ENCODE measurements around the gene SLC25A23. TPM values are rescaled to one million over a fixed set of nuclear protein-coding genes. Genes with fewer than 3 reads are reported as not detected.
"Not testable (repeated sequence)": the region's sequence is repeated elsewhere in the genome, so short reads cannot be mapped to it uniquely, and the experiment has no call there.

Gene SLC25A23
- total and polyA plus RNA-seq, 2 experiments from 2014 or later = 56.6 to 59.0 TPM

DNA sequence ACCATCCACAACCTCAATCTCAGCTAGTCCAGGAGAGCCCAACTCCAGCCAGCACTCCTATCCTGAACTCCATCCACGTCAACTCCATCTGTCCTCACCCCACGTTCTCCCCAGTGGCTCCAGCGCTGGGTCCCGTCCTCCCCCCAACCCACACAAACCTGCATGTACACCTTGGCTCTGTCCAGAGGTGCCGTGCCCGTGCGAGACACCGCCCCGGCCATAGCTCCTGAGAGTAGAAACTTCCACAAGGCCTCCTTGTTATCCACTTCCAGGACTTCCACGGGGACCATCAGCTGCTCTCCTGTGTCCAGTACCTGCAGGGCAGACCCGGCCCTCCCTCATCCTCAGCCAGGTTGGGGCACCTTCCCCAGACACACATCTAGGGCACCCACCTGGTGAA, 27.7 kb downstream of the SLC25A23 start:
- Histone ChIP-seq H3K4me3 (no peak overlapping the region), H3K79me2 (no peaks in the 10 kb centered on the region), H3K4me2 (no peak overlapping the region), H3K9me2 (replicated peaks; ENCODE audit: insufficient read depth) (no peaks in the 10 kb centered on the region), H3K27me3 (no peaks in the 10 kb centered on the region), H3K36me3 (replicated peaks; ENCODE audit: insufficient read depth, low read depth) (no peaks in the 10 kb centered on the region), H3K4me1 (ENCODE audit: insufficient read depth) (no peaks in the 10 kb centered on the region), H4K20me1 (ENCODE audit: insufficient read depth, poor library complexity, severe bottlenecking) (no peaks in the 10 kb centered on the region), H3K9me3 (ENCODE audit: low read depth) (no peaks in the 10 kb centered on the region), H3K27ac (no peak overlapping the region), H2AFZ (no peak overlapping the region)
- no peak for DNase-seq (ENCODE audit: low spot score)
- 96% methylated on average over 11 of the region's 11 CpGs for WGBS (ENCODE audit: low lambda C conversion rate, missing lambda C conversion rate)
- TF ChIP-seq, protein P1, sequence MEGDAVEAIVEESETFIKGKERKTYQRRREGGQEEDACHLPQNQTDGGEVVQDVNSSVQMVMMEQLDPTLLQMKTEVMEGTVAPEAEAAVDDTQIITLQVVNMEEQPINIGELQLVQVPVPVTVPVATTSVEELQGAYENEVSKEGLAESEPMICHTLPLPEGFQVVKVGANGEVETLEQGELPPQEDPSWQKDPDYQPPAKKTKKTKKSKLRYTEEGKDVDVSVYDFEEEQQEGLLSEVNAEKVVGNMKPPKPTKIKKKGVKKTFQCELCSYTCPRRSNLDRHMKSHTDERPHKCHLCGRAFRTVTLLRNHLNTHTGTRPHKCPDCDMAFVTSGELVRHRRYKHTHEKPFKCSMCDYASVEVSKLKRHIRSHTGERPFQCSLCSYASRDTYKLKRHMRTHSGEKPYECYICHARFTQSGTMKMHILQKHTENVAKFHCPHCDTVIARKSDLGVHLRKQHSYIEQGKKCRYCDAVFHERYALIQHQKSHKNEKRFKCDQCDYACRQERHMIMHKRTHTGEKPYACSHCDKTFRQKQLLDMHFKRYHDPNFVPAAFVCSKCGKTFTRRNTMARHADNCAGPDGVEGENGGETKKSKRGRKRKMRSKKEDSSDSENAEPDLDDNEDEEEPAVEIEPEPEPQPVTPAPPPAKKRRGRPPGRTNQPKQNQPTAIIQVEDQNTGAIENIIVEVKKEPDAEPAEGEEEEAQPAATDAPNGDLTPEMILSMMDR (IDR thresholded peaks at IDR 0.05; ENCODE audit: poor library complexity) = no peak
- TF ChIP-seq EZH2 (IDR thresholded peaks at IDR 0.05; ENCODE audit: borderline replicate concordance) (no peak), EZH2phosphoT487 (IDR thresholded peaks at IDR 0.05; ENCODE audit: low read depth, severe bottlenecking, unreplicated experiment) (no peak)

DNA sequence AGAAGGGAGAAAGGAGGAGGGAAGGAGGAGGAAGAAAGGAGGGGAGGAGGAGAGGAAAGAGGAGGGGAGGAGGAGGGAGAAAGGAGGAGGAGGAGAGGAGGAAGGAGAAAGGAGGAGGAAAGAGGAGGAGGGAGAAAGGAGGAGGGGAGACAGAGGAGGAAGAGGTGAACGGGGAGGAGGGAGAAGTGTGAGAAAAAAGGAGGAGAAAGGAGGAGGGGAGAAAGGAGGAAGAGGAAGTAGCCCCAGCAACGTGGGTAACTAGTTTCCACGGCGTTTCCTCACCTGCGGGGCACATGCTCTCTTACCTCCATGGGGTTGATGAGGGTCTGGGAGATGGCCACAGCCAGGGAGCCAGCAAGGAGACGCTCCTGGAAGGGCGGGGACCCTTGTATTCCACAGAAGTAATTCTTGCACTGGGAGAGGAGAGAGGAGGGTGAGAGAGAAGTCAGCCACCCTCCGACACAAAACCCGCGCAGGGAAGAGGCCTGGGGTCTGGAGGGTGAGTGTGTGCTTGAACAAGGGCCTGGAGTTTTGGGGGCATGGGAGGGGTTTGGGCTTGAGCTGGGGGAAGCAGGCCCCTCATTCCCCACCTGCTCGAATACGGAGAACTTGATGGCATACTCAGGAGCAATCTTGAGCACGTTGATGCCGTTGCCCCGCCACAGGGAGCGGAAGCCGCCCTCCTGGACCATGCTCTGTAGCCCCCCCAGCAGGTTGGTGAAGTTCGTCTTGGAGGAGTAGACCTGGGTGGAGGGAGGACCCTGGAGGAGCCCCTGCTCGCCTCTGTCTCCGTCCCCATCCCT, 30.0 kb downstream of the SLC25A23 start:
- Histone ChIP-seq H3K9me3 (ENCODE audit: low read depth) (no peaks in the 10 kb centered on the region), H2AFZ (no peak overlapping the region), H3K36me3 (replicated peaks; ENCODE audit: insufficient read depth, low read depth) (no peaks in the 10 kb centered on the region), H3K4me2 (no peak overlapping the region), H4K20me1 (ENCODE audit: insufficient read depth, poor library complexity, severe bottlenecking) (no peaks in the 10 kb centered on the region), H3K27me3 (no peaks in the 10 kb centered on the region), H3K9me2 (replicated peaks; ENCODE audit: insufficient read depth) (no peaks in the 10 kb centered on the region), H3K4me1 (ENCODE audit: insufficient read depth) (no peaks in the 10 kb centered on the region), H3K79me2 (no peaks in the 10 kb centered on the region), H3K27ac (no peak overlapping the region), H3K4me3 (no peak overlapping the region)
- no peak for TF ChIP-seq EZH2phosphoT487 (IDR thresholded peaks at IDR 0.05; ENCODE audit: low read depth, severe bottlenecking, unreplicated experiment)
- TF ChIP-seq, protein P1 (IDR thresholded peaks at IDR 0.05; ENCODE audit: poor library complexity) = no peak
- no peak for TF ChIP-seq EZH2 (IDR thresholded peaks at IDR 0.05; ENCODE audit: borderline replicate concordance)
- no peak for DNase-seq (ENCODE audit: low spot score)
- 76% methylated on average over 10 of the region's 20 CpGs for WGBS (ENCODE audit: low lambda C conversion rate, missing lambda C conversion rate)

DNA sequence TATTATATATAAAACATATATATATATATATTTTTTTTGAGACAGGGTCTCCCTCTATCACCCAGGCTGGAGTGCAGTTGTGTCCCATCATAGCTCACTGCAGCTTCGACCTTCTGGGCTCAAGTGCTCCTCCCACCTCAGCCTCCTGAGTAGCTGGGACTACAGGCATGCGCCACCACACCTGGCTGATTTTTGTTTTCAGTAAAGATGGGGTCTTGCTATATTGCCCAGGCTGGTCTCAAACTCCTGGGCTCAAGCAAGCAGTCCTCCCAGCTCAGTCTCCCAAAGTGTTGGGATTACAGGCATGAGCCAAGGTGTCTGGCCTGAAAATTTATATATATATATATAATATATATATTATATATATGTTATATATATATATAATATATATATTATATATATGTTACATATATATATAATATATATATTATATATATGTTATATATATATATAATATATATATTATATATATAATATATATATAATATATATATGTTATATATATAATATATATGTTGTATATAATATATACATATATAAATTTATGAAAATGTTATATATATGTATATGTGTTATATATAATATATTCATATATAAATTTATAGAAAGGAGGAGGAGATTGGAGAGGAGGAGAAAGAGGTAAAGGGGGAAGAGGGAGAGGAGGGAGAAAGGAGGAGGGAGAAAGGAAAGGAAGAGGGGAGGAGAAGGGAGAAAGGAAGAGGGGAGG, 30.7 kb downstream of the SLC25A23 start:
- not testable (repeated sequence) for H4K20me1 ChIP-seq (ENCODE audit: insufficient read depth, poor library complexity, severe bottlenecking); H3K4me2 ChIP-seq; H3K9me2 ChIP-seq (replicated peaks; ENCODE audit: insufficient read depth); H2AFZ ChIP-seq; DNase-seq (ENCODE audit: low spot score); H3K27ac ChIP-seq; H3K27me3 ChIP-seq; H3K36me3 ChIP-seq (replicated peaks; ENCODE audit: insufficient read depth, low read depth); H3K9me3 ChIP-seq (ENCODE audit: low read depth); H3K4me1 ChIP-seq (ENCODE audit: insufficient read depth); H3K4me3 ChIP-seq; H3K79me2 ChIP-seq
- WGBS (ENCODE audit: low lambda C conversion rate, missing lambda C conversion rate) = 88% methylated on average over 2 of the region's 2 CpGs

DNA sequence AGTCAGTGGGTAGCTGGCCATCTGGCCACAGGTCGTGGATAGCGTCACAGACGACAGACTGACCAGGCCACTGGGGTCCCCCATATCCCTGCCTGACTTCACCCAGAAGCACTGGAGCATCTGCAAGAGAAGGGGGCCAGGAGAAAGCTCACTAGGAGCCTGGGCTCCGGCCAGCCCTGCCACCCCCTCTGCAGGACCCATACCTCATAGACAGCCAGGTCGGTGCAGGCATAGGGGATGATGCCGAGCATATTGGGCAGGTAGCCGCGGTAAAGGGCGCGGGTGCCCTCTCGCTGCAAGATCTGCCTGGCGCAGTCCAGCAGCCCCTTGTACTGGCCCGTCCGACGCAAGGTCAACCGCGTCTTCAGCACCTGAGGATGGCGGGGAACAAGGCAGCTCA, 32.5 kb downstream of the SLC25A23 start:
- H3K9me3 ChIP-seq (ENCODE audit: low read depth) = no peaks in the 10 kb centered on the region
- peaks cover 20% of the 10 kb centered on the region for H3K79me2 ChIP-seq
- H3K27me3 ChIP-seq = no peaks in the 10 kb centered on the region
- no peak overlapping the region for H2AFZ ChIP-seq
- no peak overlapping the region for H3K4me3 ChIP-seq
- no peaks in the 10 kb centered on the region for H3K36me3 ChIP-seq (replicated peaks; ENCODE audit: insufficient read depth, low read depth)
- DNase-seq (ENCODE audit: low spot score) = no peak
- 97% methylated on average over 18 of the region's 18 CpGs for WGBS (ENCODE audit: low lambda C conversion rate, missing lambda C conversion rate)
- TF ChIP-seq EZH2 (IDR thresholded peaks at IDR 0.05; ENCODE audit: borderline replicate concordance) = no peak
- no peak for TF ChIP-seq EZH2phosphoT487 (IDR thresholded peaks at IDR 0.05; ENCODE audit: low read depth, severe bottlenecking, unreplicated experiment)
- TF ChIP-seq, protein P1 (IDR thresholded peaks at IDR 0.05; ENCODE audit: poor library complexity) = no peak
- no peaks in the 10 kb centered on the region for H3K9me2 ChIP-seq (replicated peaks; ENCODE audit: insufficient read depth)
- H3K27ac ChIP-seq = no peak overlapping the region
- peaks cover 19% of the 10 kb centered on the region for H4K20me1 ChIP-seq (ENCODE audit: insufficient read depth, poor library complexity, severe bottlenecking)
- H3K4me1 ChIP-seq (ENCODE audit: insufficient read depth) = peaks cover 11% of the 10 kb centered on the region
- H3K4me2 ChIP-seq = no peak overlapping the region
